ENCODE measurements around the gene POLR3A. TPM values are rescaled to one million over a fixed set of nuclear protein-coding genes. Genes with fewer than 3 reads are reported as not detected.

Gene POLR3A
- total and polyA plus RNA-seq, 10 donors, result 2.7 to 18.9 (median 15.0) TPM

DNA sequence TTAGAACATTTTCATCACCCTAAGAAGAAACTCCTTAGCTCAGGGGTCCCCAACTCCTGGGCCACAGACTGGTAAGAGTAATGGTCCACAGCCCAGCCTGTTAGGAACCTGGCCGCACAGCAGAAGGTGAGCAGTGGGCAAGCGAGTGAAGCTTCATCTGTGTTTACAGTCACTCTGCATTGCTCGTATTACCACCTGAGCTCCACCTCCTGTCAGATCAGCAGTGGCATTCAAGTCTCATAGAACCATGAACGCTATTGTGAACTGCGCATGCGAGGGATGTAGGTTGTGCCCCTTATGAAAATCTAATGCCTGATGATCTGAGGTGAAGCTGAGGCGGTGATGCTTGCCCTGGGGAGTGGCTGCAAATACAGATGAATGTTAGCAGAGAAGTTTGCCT, 65.4 kb downstream of the POLR3A start:
- Histone ChIP-seq H3K4me3 (no peak overlapping the region), H3K27ac (no peak overlapping the region), H3K9me3 (peaks cover 0 to 15% (median 8%) of the 10 kb centered on the region in 8 donors), H3K4me1 (no peaks in the 10 kb centered on the region), H3K36me3 (no peaks in the 10 kb centered on the region), H3K27me3 (replicated peaks in 1 of 7) (peaks cover 0 to 7% (median 0%) of the 10 kb centered on the region in 7 donors)
- TF ChIP-seq, protein P1, sequence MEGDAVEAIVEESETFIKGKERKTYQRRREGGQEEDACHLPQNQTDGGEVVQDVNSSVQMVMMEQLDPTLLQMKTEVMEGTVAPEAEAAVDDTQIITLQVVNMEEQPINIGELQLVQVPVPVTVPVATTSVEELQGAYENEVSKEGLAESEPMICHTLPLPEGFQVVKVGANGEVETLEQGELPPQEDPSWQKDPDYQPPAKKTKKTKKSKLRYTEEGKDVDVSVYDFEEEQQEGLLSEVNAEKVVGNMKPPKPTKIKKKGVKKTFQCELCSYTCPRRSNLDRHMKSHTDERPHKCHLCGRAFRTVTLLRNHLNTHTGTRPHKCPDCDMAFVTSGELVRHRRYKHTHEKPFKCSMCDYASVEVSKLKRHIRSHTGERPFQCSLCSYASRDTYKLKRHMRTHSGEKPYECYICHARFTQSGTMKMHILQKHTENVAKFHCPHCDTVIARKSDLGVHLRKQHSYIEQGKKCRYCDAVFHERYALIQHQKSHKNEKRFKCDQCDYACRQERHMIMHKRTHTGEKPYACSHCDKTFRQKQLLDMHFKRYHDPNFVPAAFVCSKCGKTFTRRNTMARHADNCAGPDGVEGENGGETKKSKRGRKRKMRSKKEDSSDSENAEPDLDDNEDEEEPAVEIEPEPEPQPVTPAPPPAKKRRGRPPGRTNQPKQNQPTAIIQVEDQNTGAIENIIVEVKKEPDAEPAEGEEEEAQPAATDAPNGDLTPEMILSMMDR (IDR thresholded peaks at IDR 0.05 in 8 of 11, conservative IDR thresholded peaks at IDR 0.05 in 3 of 11), result no peak
- TF ChIP-seq POLR2AphosphoS5 (IDR thresholded peaks at IDR 0.05), result no peak
- intact Hi-C loops (cut with DNase I; ENCODE audit: low total_unique reads), result no loop called here
- WGBS, 5 donors, result 91 to 95% (median 95%) methylated on average over 7 of the region's 7 CpGs
- no peak for DNase-seq

DNA sequence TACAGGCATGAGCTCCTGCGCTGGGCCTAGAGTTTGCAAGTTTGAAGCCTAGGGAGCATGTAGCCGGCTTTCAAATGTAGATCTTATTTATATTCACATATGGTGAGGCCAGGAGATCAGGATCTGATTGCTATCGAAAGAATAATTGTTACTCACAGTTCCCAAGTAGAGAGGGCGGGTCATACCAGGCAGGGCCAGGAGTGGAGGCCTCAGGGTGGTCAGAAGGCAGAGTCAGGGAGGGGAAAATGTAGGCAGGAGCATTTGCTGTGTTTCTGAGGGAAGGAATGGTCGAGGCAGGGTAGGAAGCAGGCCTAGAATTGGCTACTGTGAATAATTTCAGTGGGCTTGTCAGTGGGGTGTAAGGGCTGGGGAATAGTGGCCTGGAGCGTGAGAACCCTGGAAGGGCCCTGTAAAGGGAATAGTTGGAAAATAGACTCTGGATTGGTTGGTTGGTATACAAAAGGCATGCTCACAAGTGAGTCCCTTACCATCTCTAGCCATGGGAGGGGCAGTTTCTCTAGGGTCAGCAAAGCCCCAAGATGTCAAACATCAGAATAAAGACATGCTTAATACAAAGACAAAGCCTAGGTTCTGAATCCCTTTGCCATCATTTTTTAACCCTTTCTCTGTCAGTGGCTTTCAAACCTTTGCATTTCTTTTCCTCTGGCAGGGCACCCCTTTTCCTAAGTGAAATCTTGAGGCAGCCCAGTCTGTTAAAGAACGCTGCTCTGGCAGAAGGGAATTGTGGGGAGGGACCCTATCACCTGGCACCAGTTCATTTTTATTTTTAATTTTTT, 66.8 kb downstream of the POLR3A start:
- intact Hi-C loops (cut with DNase I; ENCODE audit: low total_unique reads), result no loop called here
- Histone ChIP-seq H3K27me3 (replicated peaks in 1 of 7) (peaks cover 0 to 7% (median 0%) of the 10 kb centered on the region in 7 donors), H3K36me3 (no peaks in the 10 kb centered on the region), H3K9me3 (peaks cover 0 to 15% (median 8%) of the 10 kb centered on the region in 8 donors), H3K4me3 (no peak overlapping the region), H3K4me1 (no peaks in the 10 kb centered on the region), H3K27ac (no peak overlapping the region)
- no peak for DNase-seq
- 77 to 96% (median 89%) methylated on average over 7 of the region's 7 CpGs for WGBS, 5 donors
- TF ChIP-seq POLR2A (IDR thresholded peaks at IDR 0.05) (no peak), POLR2AphosphoS5 (IDR thresholded peaks at IDR 0.05) (no peak)
- TF ChIP-seq, protein P1 (IDR thresholded peaks at IDR 0.05 in 8 of 11, conservative IDR thresholded peaks at IDR 0.05 in 3 of 11), result no peak

DNA sequence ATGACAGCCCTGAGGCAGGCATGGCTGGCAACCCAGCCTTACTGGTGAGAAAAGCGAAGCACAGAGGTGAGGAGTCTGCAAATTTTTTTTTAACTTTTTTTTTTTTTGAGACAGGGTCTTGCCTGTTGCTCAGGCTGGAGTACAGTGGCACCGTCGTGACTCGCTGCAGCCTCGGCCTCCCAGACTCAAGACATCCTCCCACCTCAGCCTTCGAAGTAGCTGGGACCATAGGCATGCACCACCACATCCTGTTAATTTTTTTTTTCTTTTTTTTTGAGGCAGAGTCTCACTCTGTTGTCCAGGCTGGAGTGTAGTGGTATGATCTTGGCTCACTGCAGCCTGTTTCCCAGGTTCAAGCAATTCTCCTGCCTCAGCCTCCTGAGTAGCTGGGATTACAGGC, 67.6 kb downstream of the POLR3A start:
- Histone ChIP-seq H3K4me3 (no peak overlapping the region), H3K4me1 (no peaks in the 10 kb centered on the region), H3K9me3 (peaks cover 0 to 15% (median 8%) of the 10 kb centered on the region in 8 donors), H3K27me3 (replicated peaks in 1 of 7) (peaks cover 0 to 7% (median 0%) of the 10 kb centered on the region in 7 donors), H3K36me3 (no peaks in the 10 kb centered on the region), H3K27ac (no peak overlapping the region)
- 86 to 91% (median 90%) methylated on average over 6 of the region's 6 CpGs for WGBS, 5 donors
- intact Hi-C loops (cut with DNase I; ENCODE audit: low total_unique reads), result no loop called here
- TF ChIP-seq, protein P1 (IDR thresholded peaks at IDR 0.05 in 8 of 11, conservative IDR thresholded peaks at IDR 0.05 in 3 of 11), result no peak
- TF ChIP-seq POLR2A (IDR thresholded peaks at IDR 0.05), result no peak
- TF ChIP-seq POLR2AphosphoS5 (IDR thresholded peaks at IDR 0.05), result no peak
- DNase-seq, result no peak

DNA sequence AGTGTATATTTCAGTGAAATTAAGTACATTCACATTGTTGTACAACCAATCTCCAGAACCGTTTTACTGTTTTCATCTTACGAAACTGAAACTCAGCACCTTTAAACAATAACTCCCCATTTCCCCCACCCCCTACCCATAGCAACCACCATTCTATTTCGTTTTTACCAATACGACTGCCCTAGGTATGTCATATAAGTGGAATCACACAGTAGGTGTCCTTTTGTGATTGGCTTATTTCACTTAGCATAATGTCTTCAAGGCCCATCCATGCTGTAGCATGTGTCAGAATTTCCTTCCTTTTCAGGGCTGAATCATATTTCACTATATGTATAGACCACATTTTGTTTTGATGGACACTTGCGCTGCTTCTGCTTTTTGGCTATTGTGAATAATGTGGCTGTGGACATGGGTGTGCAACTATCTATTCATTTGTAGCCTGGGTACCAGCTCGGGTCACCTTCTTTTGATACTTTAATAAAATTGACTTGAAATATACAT, 68.4 kb downstream of the POLR3A start:
- peaks cover 0 to 15% (median 8%) of the 10 kb centered on the region in 8 donors for H3K9me3 ChIP-seq
- no peak overlapping the region for H3K27ac ChIP-seq
- no peaks in the 10 kb centered on the region for H3K4me1 ChIP-seq
- H3K36me3 ChIP-seq, result no peaks in the 10 kb centered on the region
- no peak for TF ChIP-seq POLR2AphosphoS5 (IDR thresholded peaks at IDR 0.05)
- TF ChIP-seq, protein P1 (IDR thresholded peaks at IDR 0.05 in 8 of 11, conservative IDR thresholded peaks at IDR 0.05 in 3 of 11), result no peak
- TF ChIP-seq POLR2A (IDR thresholded peaks at IDR 0.05), result no peak
- no peak for DNase-seq
- no peak overlapping the region for H3K4me3 ChIP-seq
- intact Hi-C loops (cut with DNase I; ENCODE audit: low total_unique reads), result no loop called here
- peaks cover 0 to 2% (median 0%) of the 10 kb centered on the region in 7 donors for H3K27me3 ChIP-seq (replicated peaks in 1 of 7)
- 73 to 92% (median 87%) methylated on average over 6 of the region's 6 CpGs for WGBS, 5 donors
